Panc1 (cell line): ENCODE data around the gene PSMG1. TPM values are rescaled to one million over a fixed set of nuclear protein-coding genes. Genes with fewer than 3 reads are reported as not detected.

Source experiments
- ATAC-seq: fragments of 200-7000 bp; cut with Tn5 transposase; 2 replicates; pipeline ENCODE4 v1.9.1; 2020; ENCODE audit warnings: mild to moderate bottlenecking, moderate library complexity
- BruUV-seq: library from RNA; stranded (reverse); fragments of 400-500 nt; replicated peaks from 2 replicates; lab custom pipeline; 2021; lab: Mats Ljungman, UMichigan
- CTCF ChIA-PET: fragments of 300-600 bp; sonication (Branson Sonifier 250); formaldehyde crosslinking; loops from one replicate; lab custom pipeline; 2022; ENCODE audit warnings: antibody characterized with exemption; lab: Charles Lee
- POLR2A ChIA-PET: fragments of 300-600 bp; sonication (Branson Sonifier 250); formaldehyde crosslinking; loops from one replicate; lab custom pipeline; 2022; ENCODE audit warnings: antibody characterized with exemption; lab: Charles Lee
- DNase-seq: peaks from one replicate; pipeline ENCODE4 v3.0.0-alpha.2; 2010; ENCODE audit warnings: low read depth, low spot score
- H3K27ac ChIP-seq: 2 replicates; pipeline ENCODE4 v1.5.1; 2011; ENCODE audit warnings: mild to moderate bottlenecking, low read length, inconsistent platforms
- H3K27me3 ChIP-seq: fragments of 200-500 bp; sonication (Bioruptor generic); 2 replicates; pipeline ENCODE4 v1.6.0; 2014; ENCODE audit warnings: low read length, inconsistent platforms; ENCODE audit not compliant: control insufficient read depth, insufficient read depth
- H3K36me3 ChIP-seq: fragments of 200-500 bp; sonication (Bioruptor generic); 2 replicates; pipeline ENCODE4 v1.5.1; 2014; ENCODE audit warnings: inconsistent platforms, mild to moderate bottlenecking, low read length, moderate library complexity; ENCODE audit not compliant: control insufficient read depth, insufficient read depth
- H3K4me1 ChIP-seq: 2 replicates; pipeline ENCODE4 v1.5.1; 2011; ENCODE audit warnings: inconsistent platforms, mild to moderate bottlenecking, low read length, moderate library complexity; ENCODE audit not compliant: control insufficient read depth, insufficient read depth
- H3K4me3 ChIP-seq, 2 experiments: 2 replicates each; pipeline ENCODE4 v1.5.1; 2011 to 2012; ENCODE audit warnings: low read depth in 2 of 2, low read length in 2 of 2, mild to moderate bottlenecking in 2 of 2, inconsistent platforms in 1 of 2, moderate library complexity in 1 of 2
- H3K9me3 ChIP-seq: fragments of 200-500 bp; sonication (Bioruptor generic); 2 replicates; pipeline ENCODE4 v1.5.1; 2014; ENCODE audit warnings: low read depth, mild to moderate bottlenecking, inconsistent platforms, low read length, moderate library complexity; ENCODE audit not compliant: control insufficient read depth, insufficient read depth
- CTCF ChIP-seq: fragments of 450-650 bp; IDR thresholded peaks from 2 replicates; pipeline ENCODE4 v1.5.1; 2017; ENCODE audit warnings: mild to moderate bottlenecking
- POLR2AphosphoS5 ChIP-seq: IDR thresholded peaks from 2 replicates; pipeline ENCODE4 v1.6.1; 2012; ENCODE audit warnings: mild to moderate bottlenecking, low read depth, low read length, moderate library complexity
- SIN3A ChIP-seq: IDR thresholded peaks from 2 replicates; pipeline ENCODE4 v1.6.1; 2012; ENCODE audit warnings: low read depth, mild to moderate bottlenecking, low read length, moderate library complexity, borderline replicate concordance; ENCODE audit not compliant: insufficient read depth
- TCF7L2 ChIP-seq: IDR thresholded peaks from 2 replicates; pipeline ENCODE4 v1.6.1; 2011; ENCODE audit warnings: mild to moderate bottlenecking, low read depth, low read length, inconsistent platforms
- in situ Hi-C: cut with HindIII; loops from 2 replicates; pipeline ENCODE4 v1.10.0; 2016; ENCODE audit warnings: low sequenced_read_pairs, low pct_unique_long_range_greater_than_20kb
- intact Hi-C: fragments of 100-400 bp; cut with micrococcal nuclease; formaldehyde crosslinking; loops from one replicate; pipeline ENCODE4 v1.10.0; 2022; ENCODE audit not compliant: unreplicated experiment
- total RNA-seq: library from RNA; stranded (reverse); gene quantifications from one replicate; pipeline ENCODE4 v1.2.1, GENCODE V29; 2021; ENCODE audit not compliant: unreplicated experiment
- TF ChIP-seq, protein P1 (sequence below), 2 experiments: IDR thresholded peaks; 2 replicates each; pipeline ENCODE4 v1.6.1; 2011 to 2012; ENCODE audit warnings: low read depth in 2 of 2, control low read depth in 1 of 2, low read length in 1 of 2, mild to moderate bottlenecking in 1 of 2, moderate library complexity in 1 of 2; ENCODE audit not compliant: insufficient read depth in 1 of 2

Gene PSMG1
- total RNA-seq, 1 experiment from 2014 or later, result 70.0 TPM

- CTCF ChIA-PET, result no interaction called here
- TF ChIP-seq SIN3A, result no peak
- TF ChIP-seq POLR2AphosphoS5, result no peak
- in situ Hi-C loops, result no loop called here
- H3K4me1 ChIP-seq, result peaks cover 12% of the 10 kb centered on the region
- H3K27ac ChIP-seq, result no peak overlapping the region
- DNase-seq, result no peak
- POLR2A ChIA-PET, result no interaction called here
- no peak overlapping the region for H3K4me3 ChIP-seq
- no peaks in the 10 kb centered on the region for H3K36me3 ChIP-seq
- H3K27me3 ChIP-seq, result no peaks in the 10 kb centered on the region
- ATAC-seq, result no peak
- intact Hi-C loops, result no loop called here
- 0 out of 2 replicates have a peak, but pooled peaks cover 2% of the 10 kb centered on the region for H3K9me3 ChIP-seq
- no TSS peak for BruUV-seq
Measured at GRCh38 chr21:39134288-39134810, 48.9 kb downstream of the PSMG1 start.

- Histone ChIP-seq H3K27ac (no peak overlapping the region), H3K27me3 (no peaks in the 10 kb centered on the region), H3K9me3 (0 out of 2 replicates have a peak, but pooled peaks cover 2% of the 10 kb centered on the region), H3K36me3 (no peaks in the 10 kb centered on the region), H3K4me3 (no peak overlapping the region), H3K4me1 (peaks cover 1% of the 10 kb centered on the region)
- DNase-seq (no peak), ATAC-seq (no peak)
- in situ Hi-C loops (no loop called here), intact Hi-C loops (no loop called here)
- TF ChIP-seq, protein P1, sequence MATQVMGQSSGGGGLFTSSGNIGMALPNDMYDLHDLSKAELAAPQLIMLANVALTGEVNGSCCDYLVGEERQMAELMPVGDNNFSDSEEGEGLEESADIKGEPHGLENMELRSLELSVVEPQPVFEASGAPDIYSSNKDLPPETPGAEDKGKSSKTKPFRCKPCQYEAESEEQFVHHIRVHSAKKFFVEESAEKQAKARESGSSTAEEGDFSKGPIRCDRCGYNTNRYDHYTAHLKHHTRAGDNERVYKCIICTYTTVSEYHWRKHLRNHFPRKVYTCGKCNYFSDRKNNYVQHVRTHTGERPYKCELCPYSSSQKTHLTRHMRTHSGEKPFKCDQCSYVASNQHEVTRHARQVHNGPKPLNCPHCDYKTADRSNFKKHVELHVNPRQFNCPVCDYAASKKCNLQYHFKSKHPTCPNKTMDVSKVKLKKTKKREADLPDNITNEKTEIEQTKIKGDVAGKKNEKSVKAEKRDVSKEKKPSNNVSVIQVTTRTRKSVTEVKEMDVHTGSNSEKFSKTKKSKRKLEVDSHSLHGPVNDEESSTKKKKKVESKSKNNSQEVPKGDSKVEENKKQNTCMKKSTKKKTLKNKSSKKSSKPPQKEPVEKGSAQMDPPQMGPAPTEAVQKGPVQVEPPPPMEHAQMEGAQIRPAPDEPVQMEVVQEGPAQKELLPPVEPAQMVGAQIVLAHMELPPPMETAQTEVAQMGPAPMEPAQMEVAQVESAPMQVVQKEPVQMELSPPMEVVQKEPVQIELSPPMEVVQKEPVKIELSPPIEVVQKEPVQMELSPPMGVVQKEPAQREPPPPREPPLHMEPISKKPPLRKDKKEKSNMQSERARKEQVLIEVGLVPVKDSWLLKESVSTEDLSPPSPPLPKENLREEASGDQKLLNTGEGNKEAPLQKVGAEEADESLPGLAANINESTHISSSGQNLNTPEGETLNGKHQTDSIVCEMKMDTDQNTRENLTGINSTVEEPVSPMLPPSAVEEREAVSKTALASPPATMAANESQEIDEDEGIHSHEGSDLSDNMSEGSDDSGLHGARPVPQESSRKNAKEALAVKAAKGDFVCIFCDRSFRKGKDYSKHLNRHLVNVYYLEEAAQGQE (IDR thresholded peaks at IDR 0.05; ENCODE audit: insufficient read depth in 1 of 2, low read depth in 2 of 2, low read length in 1 of 2), result no peak
- TF ChIP-seq SIN3A (no peak), TCF7L2 (no peak), CTCF (no peak), POLR2AphosphoS5 (no peak)
- ChIA-PET POLR2A (no interaction called here), CTCF (no interaction called here)
- BruUV-seq, result no TSS peak
Measured at GRCh38 chr21:39132248-39132647, 51.0 kb downstream of the PSMG1 start.

DNA sequence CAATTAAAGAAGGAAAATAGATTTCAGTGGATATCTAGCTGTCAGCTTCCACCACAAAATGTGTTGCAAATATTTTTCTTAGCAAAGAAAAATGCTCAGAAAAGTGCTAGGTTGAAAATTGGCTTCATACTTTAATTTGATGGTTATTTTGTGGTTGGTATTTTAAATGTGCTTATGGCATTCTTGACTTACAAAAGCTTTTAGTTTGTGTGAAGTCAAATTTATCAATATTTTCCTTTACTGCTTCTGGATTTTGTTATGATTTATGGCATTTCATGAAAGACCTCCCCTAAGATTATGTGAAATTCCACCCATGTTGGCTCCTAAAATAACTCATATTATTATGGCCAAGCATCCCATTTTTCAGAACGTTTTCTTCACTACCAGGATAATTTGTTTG lies 51.5 kb downstream of the PSMG1 start:
- H3K27ac ChIP-seq, result no peak overlapping the region
- ChIA-PET CTCF (no interaction called here), POLR2A (no interaction called here)
- in situ Hi-C loops, result no loop called here
- no peaks in the 10 kb centered on the region for H3K4me1 ChIP-seq
- no peaks in the 10 kb centered on the region for H3K27me3 ChIP-seq
- BruUV-seq, result no TSS peak
- no peak overlapping the region for H3K4me3 ChIP-seq
- TF ChIP-seq POLR2AphosphoS5 (no peak), TCF7L2 (no peak), SIN3A (no peak), CTCF (no peak)
- TF ChIP-seq, protein P1 (IDR thresholded peaks at IDR 0.05; ENCODE audit: insufficient read depth in 1 of 2, low read depth in 2 of 2, low read length in 1 of 2), result no peak
- DNase-seq, result no peak
- H3K9me3 ChIP-seq, result 0 out of 2 replicates have a peak, but pooled peaks cover 2% of the 10 kb centered on the region
- ATAC-seq, result no peak
- H3K36me3 ChIP-seq, result no peaks in the 10 kb centered on the region
- intact Hi-C loops, result no loop called here
